Activated CD4-positive, alpha-beta T cell treated with anti-CD3 and anti-CD28 coated beads for 48 hours (primary cell): ENCODE data around the gene NFIA.
"Not testable (repeated sequence)": the region's sequence is repeated elsewhere in the genome, so short reads cannot be mapped to it uniquely, and the experiment has no call there.

ENCODE experiments used
- DNase-seq: peaks from one replicate; pipeline ENCODE4 v3.0.0-alpha.2; 2020

NFIA gene

DNA sequence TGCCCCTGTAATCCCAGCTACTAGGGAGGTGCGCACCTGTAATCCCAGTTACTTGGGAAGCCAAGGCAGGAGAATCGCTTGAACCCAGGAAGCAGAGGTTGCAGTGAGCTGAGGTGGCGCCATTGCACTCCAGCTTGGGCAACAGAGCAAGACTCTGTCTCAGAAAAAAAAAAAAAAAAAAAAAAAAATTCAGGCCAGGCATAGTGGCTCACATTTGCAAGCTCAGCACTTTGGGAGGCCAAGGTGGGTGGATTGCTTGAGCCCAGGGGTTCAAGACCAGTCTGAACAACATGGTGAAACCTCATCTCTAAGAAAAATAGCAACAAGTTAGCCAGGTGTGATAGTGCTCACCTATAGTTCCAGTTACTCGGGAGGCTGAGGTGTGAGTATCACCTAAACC is 20.8 kb upstream of the NFIA start:
- DNase-seq = not testable (repeated sequence)

DNA sequence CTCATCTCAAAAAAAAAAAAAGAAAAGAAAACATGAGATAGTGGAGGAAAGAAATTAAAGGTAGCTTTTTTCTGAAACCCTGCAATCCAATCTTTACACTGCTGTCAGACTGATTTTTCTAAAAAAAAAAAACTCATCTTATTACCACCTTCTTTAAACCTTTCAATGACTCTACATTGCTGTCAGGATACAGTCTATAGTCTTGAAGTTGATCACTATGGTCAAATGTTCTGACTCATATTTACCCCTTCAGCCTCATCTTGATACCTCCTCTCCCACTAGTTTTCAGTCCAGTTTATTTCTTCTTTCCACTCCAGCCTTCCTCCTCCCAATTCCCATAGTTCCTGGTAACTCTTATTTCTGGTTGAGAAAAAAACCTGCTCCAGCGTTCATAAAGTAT is 17.7 kb upstream of the NFIA start:
- DNase-seq = no peak

- DNase-seq = no peak
These were observed 14.8 kb upstream of the NFIA start for GRCh38 chr1:61067446-61068019.

DNA sequence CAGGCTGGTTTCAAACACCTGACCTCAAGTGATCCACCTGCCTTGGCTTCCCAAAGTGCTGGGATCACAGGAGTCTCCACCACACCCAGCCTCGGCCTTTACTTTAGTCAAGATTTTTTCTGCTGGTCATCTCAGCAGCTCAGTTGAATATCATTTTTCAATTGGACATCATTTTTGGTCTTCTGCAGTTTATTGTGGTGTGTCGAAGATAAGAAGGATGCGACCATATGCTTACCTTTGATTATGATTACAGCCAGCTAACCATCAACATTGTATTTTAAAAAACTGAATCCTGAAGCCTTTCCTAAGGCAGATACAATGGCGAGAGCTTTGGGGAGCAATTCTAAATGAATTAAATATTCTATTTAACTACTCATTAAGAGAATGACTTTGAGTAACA is 12.3 kb upstream of the NFIA start:
- no peak for DNase-seq

DNA sequence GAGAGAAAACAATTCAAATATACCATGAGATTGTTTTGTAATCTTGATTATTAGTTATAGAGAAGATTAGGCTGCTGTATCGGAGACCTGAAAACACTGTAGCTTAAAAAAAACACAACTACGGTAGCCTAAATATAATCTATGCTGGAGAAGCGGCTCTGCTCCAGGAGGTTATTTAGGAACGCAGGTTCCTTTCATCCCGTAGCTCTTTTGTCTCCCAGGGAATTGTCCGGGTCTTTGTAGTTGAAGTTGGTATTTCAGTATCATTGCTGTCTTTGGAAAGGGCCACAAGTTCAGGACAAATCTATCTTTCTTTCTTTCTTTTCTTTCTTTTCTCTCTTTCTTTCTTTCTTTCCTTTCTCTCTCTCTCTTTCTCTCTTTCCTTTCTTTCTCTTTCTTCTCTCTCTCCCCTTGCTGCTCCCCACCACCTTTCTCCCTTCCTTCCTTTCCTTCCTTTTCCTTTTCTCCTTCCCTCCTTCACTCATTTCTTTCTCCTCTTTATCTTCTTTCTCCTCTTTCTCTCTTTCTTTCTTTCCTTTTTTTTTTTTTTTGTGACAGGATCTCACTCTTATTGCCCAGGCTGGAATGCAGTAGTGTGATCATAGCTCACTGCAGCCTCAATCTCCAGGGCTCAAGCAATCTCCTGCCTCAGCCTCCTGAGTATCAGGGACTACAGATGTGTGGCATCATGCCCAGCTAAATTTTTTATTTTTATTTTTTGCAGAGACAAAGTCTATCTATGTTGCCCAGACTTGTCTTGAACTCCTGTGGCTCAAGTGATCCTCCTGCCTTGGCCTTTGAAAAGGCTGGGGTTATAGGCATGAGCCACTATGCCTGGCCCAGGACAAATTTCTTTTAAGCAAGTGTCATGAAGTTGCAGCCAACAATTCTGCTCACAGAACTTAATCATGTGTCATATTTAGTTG is 10.9 kb upstream of the NFIA start:
- DNase-seq = no peak

- no peak for DNase-seq
These were observed 8.5 kb upstream of the NFIA start for GRCh38 chr1:61073871-61074270.

DNA sequence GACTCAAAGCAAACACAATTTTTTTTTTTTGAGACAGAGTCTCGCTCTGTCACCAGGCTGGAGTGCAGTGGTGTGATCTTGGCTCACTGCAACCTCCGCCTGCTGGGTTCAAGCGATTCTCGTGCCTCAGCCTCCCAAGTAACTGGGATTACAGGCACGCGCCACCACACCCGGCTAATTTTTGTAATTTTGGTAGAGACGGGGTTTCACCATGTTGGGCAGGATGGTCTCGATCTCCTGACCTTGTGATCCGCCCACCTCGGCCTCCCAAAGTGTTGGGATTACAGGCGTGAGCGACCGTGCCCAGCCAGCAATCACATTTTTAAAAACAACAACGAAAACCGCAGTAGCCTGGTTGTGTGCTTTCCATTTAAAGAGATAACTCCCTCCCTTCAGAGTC is 6.5 kb upstream of the NFIA start:
- DNase-seq = not testable (repeated sequence)

DNA sequence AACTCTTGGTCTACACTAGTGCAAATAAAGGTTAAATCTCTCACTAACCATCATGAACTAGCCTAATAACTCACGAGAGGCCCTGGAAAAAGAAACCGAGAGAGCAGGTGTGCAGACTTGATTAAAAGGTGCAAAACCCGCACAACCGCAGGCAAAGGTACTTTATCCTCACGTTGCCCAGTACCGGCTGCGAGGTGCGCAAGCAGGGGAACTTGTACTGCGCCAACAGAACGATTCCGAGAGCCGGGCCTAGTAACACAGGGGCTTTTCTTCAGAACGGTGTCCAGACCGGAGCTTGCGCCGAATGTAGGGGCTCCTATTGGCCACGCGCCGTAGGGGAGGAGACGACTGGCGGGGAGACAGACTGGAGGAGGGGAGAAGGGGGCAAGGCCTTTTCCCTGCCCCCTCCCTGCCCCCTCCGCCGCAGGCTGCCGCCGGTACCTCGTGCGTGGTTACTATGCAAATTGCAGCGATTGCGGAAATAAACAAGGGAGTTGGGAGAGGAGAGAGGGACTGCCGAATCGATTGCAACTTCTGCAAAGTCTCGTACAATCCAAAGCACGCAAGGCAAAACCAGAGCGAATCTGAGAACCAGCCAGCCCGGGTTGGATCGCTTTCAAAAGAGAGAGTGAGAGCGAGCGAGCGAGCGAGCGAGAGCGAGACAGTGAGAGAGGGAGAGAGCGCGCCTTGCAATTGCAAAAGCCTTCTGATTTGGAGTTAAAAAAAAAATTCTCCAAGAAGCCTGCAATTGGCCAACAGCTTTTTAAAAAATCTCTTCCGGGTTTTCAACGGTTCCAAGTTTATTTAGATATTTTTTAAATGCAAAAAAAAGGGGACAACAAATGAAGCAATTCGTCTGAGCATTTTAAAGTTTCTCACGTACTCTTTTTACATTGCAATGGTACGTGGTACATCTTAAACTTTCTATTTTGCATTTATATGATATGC is 5.4 kb upstream of the NFIA start:
- DNase-seq = peak; percentile 74

DNA sequence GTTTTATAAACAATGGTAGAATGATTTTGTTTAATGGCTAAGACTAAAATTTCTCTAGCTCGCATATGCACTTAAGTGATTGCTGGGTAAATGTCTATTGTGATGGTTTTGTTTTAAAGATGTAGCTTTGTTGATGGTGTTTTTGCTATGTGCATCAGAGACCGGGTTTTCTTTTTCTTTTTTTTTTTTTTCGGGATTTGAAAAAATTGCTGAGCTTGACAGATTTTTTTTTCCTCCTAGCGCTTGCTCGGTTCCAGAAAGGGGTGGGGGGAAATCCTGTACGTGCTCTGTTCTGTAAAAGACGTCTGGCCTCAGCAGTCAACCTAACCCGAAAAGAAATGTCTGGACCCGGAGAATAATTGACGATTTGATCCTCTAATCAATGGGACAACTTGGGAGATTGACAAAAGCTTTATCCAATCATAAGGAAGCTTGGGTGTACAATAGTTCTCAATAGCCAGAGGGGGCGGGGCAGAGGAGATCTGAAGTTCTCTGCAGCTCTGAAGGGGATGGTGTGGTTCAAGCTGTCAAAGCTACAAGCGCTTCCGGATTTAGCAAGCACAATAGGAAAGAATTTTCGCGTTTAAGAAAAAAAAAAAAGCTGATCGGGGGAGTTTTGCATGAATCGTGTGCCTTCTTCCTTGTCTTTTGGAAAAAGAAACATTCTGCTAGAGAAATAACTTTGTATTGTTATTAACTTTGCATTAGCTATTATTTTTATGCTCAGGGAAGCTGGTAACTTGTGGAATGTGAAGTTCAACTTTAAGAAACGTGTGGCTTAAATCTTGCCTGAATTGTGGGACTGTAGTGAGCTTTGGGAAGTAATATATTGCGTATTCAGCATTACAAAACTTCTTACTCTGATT is 4.5 kb upstream of the NFIA start:
- DNase-seq = peak; percentile 93

DNA sequence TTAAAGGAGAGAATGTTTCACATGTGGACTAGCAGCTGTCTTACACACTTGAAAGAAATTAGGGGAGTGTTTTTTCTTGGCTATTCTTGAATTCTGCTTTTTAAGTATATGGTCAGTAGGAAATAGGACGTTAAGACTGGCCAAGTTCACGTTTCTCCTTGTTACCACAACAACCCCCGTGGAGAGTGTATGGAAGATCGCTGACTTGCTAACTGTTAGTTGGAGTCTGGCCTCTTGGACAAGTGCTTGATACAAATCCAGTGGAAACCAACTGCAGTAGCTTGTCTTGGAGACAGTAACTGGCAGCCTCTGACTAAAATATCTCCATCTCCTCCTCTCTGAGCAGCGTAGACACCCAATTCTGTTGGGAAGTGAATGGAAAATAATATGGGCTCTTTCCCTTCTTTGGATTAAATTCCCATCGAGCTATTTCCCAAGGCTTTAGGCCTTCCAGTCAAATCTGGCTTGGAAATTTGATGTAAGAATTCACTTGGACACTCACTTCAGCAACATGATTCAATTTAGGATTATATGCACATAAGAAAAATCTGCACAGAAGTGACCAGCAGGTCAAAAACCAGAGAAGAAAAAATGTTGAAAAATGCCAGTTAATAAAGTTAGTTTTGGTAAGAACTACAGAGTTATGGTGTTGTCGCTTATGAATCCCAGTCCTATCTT is 3.6 kb upstream of the NFIA start:
- DNase-seq = no peak

DNA sequence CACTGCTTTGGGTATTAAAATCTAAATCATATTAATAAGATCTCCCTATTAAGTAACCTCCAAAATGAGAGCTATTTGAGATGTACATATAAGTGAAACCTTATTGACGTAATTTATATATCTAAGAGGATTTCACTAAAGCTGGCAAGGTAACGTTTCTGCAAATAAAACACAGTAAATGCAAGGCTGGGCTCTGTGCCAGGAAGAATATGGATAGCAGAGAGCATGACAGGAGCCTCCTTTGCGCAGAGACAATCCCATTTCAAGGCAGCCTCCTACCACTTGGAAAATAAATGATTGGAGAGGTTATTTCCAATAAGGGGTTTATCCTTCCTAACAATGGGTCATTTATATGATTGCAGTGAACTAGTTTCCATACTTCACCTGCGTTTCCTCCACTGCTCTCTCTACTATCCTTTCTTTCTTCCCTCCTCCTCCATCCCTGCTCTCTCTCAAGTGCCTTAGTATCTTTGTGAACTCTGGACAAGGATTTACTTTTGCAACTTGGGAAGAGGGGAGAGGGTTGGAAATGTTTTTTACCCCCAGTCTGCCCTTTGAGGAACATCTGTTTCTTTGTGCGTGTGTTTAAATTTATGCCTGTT is 3.0 kb upstream of the NFIA start:
- DNase-seq = no peak

DNA sequence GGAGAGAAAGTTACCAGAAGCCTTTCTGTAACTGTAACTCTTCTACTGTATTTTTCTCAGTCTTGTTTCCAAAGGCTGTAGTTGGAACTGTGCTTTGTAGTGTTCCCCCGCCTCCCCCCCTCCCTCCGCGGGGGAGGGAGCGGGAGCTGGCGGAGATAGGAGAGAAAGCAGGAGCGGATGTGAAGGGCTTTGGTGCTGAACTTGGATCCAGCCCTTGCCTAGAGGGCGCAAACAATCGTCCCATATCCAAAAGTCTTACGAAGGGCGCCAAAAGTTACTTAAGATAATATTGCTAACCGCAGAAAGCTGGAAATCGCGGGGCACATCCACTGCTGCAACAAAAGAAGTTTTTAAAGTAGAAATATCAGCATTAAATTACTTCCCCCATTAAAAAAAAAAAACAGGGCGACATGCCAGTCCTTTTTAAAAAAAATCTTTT is 2.4 kb upstream of the NFIA start:
- DNase-seq = no peak

DNA sequence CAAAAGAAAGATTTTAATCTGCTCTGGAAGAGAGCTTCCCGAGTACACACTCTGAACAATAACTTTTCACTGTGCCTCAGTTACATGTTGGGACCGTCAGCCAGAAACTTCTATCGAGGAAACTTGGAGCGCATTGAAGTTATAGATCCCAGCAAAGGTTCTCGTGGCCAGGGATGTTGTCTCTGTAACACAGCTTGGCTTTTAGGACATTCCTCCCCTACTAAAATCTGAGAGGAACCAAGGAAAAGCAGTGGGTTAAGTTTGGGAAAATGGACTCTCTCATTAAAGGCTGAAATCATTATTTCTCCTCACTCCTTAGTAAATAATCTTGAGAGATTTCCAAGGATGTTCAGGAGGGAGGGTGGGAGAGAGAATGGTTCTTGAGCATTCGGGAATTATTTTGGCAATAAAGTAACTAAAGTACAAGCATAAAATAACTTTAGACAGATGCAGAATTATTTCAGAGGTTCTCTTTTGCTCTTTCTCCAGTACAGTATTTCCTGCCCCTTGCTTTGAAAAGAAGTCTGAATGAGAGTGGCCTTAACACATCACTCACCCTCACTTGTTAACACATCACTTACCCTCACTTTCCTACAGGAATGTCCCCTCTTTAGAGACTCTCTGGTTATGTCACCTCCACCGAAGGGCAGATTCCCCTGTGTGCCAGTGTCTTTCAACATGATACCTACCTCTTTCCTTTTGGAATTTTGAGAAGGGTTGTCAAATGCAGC is 1.8 kb upstream of the NFIA start:
- no peak for DNase-seq

DNA sequence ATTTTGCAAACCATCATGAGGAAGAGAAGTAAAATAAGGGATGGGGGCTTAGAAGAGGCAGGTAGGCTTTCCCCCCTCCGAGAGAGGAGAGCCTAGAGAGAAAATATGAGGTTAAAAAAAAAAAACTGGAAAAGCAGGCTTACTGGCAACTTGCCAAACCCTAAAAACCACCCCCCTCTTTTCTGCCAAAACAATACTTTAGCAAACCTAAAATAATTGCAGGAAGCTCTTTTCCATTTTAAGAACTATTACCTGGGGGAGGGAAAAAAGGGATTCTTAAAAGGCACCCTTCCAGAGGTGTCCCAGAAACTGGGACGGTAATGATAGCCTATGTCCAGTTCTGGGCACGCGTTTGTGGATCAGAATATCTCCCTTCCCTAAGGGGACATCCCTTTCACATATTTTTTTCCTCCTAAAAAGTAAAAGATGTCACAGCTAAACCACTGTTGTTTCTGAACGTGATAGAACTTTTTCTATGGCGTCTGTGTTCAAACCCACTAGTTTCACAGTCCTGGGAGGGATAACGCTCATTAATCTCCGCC is 1.1 kb upstream of the NFIA start:
- no peak for DNase-seq

DNA sequence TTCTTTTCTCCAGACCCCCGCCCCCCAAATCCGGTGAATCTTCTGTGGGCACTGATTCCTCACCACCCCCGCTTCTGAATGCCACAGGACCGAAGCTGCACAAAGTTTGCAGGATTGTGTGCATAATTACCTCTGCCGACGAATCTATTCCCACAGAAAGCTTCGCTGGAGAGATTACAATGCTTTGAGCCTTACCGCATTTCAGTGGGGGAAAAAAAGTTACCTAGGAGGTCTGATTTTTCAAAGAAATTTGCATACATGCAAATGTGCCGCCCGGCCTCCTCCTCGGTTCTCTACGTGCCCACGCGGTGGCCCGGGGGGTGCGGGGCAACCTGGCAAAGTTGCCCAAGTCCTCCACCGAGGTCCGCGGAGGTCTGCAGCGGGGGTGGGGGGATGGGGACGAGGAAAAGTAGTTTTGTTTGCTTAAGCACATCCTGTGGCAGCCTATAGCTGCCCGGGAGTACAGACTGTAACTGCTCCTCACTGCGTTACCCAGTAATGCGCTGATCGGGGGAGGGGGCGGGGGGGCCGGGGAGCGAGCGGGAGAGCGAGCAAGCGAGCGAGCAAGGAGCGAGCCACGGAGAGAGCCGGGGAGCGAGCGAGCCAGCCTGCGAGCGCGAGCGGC is 563 bp upstream of the NFIA start:
- DNase-seq = peak; percentile 67

DNA sequence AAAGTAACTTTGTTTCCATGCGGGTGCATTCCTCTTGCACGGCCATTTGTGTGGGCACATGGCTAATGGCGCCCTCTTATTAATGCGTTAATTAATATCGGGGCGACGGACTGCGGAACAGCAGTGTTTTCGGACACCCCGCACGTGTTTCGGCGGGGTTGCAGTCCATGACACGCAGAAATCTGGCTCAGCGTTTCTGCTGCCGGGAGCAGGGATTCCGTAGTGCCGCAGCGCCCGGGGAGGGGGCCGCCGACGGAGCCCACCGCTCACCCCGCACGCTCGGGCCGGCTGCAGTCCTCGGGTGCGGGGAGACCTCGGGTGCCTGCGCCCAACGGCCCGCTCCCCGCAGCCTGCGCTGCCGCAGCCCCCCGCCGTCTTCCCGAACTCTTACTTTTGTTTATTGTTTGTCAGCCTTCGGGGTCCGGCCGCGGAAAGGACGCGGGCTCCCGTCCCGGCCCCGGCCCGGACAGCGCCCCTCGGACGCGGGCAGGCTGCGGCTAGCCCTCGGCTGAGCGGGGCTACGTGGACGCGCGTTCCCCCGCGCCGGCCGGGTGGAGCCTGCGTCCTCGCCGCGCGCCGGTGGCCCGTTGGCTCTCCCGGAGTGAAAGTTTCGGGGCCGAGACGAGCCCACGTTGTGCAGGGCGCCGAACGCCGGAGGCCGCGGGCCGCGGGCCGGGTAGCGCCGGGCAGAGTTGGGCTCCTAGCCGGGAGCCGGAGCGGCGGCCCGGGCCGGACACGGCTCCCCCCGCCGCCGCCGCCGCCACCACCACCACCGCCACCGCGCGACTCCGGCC is 849 bp downstream of the NFIA start:
- peak; percentile 7 for DNase-seq

- no peak for DNase-seq
These were observed 1.6 kb downstream of the NFIA start for GRCh38 chr1:61083807-61084440.

GRCh38 chr1:61084491-61085031 is 2.2 kb downstream of the NFIA start:
- no peak for DNase-seq
